ENCODE measurements around the gene LYST.

DNA sequence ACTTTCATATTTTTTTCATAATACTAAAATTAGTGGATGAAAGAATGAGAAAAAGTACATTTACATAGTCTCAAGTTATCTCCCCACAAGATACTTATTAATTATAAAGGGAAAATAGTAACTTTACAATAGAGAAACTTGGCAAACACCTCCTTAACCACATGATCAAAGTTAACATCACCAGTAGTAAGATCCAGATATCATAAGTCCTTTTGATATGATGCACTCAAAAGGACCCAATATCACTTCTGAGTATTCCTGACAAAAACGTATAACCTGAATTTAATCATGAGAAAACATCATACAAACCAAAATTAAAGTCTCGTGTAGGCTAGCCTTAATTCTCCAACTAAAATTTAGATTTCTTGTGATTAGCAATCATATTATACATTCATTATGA lies 67.4 kb downstream of the LYST start:
- TF ChIP-seq, protein P1, sequence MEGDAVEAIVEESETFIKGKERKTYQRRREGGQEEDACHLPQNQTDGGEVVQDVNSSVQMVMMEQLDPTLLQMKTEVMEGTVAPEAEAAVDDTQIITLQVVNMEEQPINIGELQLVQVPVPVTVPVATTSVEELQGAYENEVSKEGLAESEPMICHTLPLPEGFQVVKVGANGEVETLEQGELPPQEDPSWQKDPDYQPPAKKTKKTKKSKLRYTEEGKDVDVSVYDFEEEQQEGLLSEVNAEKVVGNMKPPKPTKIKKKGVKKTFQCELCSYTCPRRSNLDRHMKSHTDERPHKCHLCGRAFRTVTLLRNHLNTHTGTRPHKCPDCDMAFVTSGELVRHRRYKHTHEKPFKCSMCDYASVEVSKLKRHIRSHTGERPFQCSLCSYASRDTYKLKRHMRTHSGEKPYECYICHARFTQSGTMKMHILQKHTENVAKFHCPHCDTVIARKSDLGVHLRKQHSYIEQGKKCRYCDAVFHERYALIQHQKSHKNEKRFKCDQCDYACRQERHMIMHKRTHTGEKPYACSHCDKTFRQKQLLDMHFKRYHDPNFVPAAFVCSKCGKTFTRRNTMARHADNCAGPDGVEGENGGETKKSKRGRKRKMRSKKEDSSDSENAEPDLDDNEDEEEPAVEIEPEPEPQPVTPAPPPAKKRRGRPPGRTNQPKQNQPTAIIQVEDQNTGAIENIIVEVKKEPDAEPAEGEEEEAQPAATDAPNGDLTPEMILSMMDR (IDR thresholded peaks at IDR 0.05) = no peak
- TF ChIP-seq POLR2A (IDR thresholded peaks at IDR 0.05) = no peak
